Caco-2 (cell line): ENCODE data around the gene HSD11B2. TPM values are rescaled to one million over a fixed set of nuclear protein-coding genes. Genes with fewer than 3 reads are reported as not detected.
A peak's percentile ranks its signal among the peaks of the same experiment; 100 is the strongest.

Source experiments
- BruUV-seq: library from RNA; stranded (reverse); fragments of 400-500 nt; replicated peaks from 2 replicates; lab custom pipeline; 2021; lab: Mats Ljungman, UMichigan
- CTCF ChIA-PET: fragments of 300-600 bp; sonication (Branson Sonifier 250); formaldehyde crosslinking; loops from one replicate; lab custom pipeline; 2022; ENCODE audit warnings: antibody characterized with exemption; lab: Charles Lee
- POLR2A ChIA-PET: fragments of 300-600 bp; sonication (Branson Sonifier 250); formaldehyde crosslinking; loops from one replicate; lab custom pipeline; 2022; ENCODE audit warnings: antibody characterized with exemption; lab: Charles Lee
- DNase-seq, 2 experiments: peaks; one replicate each; pipeline versions ENCODE4 v3.0.0 to v3.0.0-alpha.2; 2020 to 2022
- H3K27me3 ChIP-seq: replicated peaks from 2 replicates; pipeline ENCODE4 v1.6.0; 2011; ENCODE audit warnings: low read length; ENCODE audit not compliant: control insufficient read depth, insufficient read depth
- H3K36me3 ChIP-seq: 2 replicates; pipeline ENCODE4 v1.5.1; 2011; ENCODE audit warnings: low read length; ENCODE audit not compliant: control insufficient read depth, insufficient read depth
- H3K4me1 ChIP-seq: fragments of 250-450 bp; sonication (Bioruptor Pico); 2 replicates; pipeline ENCODE4 v1.5.1; 2020; ENCODE audit warnings: mild to moderate bottlenecking
- H3K4me3 ChIP-seq: 2 replicates; pipeline ENCODE4 v1.5.1; 2011; ENCODE audit warnings: low read depth, mild to moderate bottlenecking, control low read depth, low read length
- H3K9me3 ChIP-seq: fragments of 250-450 bp; sonication (Bioruptor Pico); 2 replicates; pipeline ENCODE4 v1.5.1; 2020; ENCODE audit warnings: mild to moderate bottlenecking, moderate library complexity
- H3K27ac Mint-ChIP-seq: one replicate; pipeline ENCODE4 v1.8.0; 2022; ENCODE audit warnings: mixed read lengths; ENCODE audit not compliant: unreplicated experiment
- H3K27me3 Mint-ChIP-seq: one replicate; pipeline ENCODE4 v1.8.0; 2022; ENCODE audit warnings: mixed read lengths; ENCODE audit not compliant: insufficient read depth, unreplicated experiment
- H3K36me3 Mint-ChIP-seq: one replicate; pipeline ENCODE4 v1.8.0; 2022; ENCODE audit warnings: mild to moderate bottlenecking, mixed read lengths; ENCODE audit not compliant: insufficient read depth, unreplicated experiment
- H3K4me1 Mint-ChIP-seq: one replicate; pipeline ENCODE4 v1.8.0; 2022; ENCODE audit warnings: low read depth, mixed read lengths; ENCODE audit not compliant: unreplicated experiment
- H3K4me3 Mint-ChIP-seq: one replicate; pipeline ENCODE4 v1.8.0; 2022; ENCODE audit warnings: mild to moderate bottlenecking, moderate library complexity, mixed read lengths; ENCODE audit not compliant: unreplicated experiment
- H3K9me3 Mint-ChIP-seq: one replicate; pipeline ENCODE4 v1.8.0; 2022; ENCODE audit warnings: mixed read lengths; ENCODE audit not compliant: unreplicated experiment
- CTCF ChIP-seq, 2 experiments: fragments of 200-600 bp in 1 of 2; IDR thresholded peaks; 1 replicate in 1 of 2; 2 replicates in 1 of 2; pipeline versions ENCODE4 v1.5.1 to v1.8.0; 2011 to 2022; ENCODE audit warnings: antibody characterized with exemption in 1 of 2, control low read depth in 1 of 2, inconsistent platforms in 1 of 2, low read depth in 1 of 2, low read length in 1 of 2, mild to moderate bottlenecking in 1 of 2, moderate library complexity in 1 of 2; ENCODE audit not compliant: insufficient read depth in 1 of 2, severe bottlenecking in 1 of 2, unreplicated experiment in 1 of 2
- intact Hi-C: fragments of 100-400 bp; cut with micrococcal nuclease; formaldehyde crosslinking; loops from one replicate; pipeline ENCODE4 v1.10.0; 2022; ENCODE audit not compliant: unreplicated experiment
- total RNA-seq: library from RNA; stranded (reverse); gene quantifications from 2 replicates; pipeline ENCODE4 v1.2.3, GENCODE V29; 2022

HSD11B2 gene
- total RNA-seq, 1 experiment from 2014 or later = 11.3 TPM

GRCh38 chr16:67403976-67404555, 26.9 kb upstream of the HSD11B2 start:
- peaks cover 43% of the 10 kb centered on the region for H3K4me1 Mint-ChIP-seq
- H3K9me3 ChIP-seq = no peaks in the 10 kb centered on the region
- intact Hi-C loops = loop anchor here (1.0 kb wide), 1 partner anchor 27 kb away; the partner anchor contains the start of gene HSD11B2
- BruUV-seq = TSS peak; percentile 90
- peaks cover 10% of the 10 kb centered on the region for H3K36me3 Mint-ChIP-seq
- H3K27me3 Mint-ChIP-seq = no peaks in the 10 kb centered on the region
- peak overlapping the region; percentile 46 for H3K4me3 Mint-ChIP-seq
- ChIA-PET POLR2A (interaction anchor here (0.9 to 1.6 kb wide), 2 partner anchors 8 to 27 kb away, joined by 7 to 8 read pairs; partner anchors contain the start of gene HSD11B2), CTCF (interaction anchor here (0.9 kb wide), 1 partner anchor 8 kb away, joined by 4 read pairs; no protein-coding TSS in a partner anchor)
- H3K36me3 ChIP-seq = no peaks in the 10 kb centered on the region
- H3K27me3 ChIP-seq = no peaks in the 10 kb centered on the region
- H3K4me3 ChIP-seq = no peak overlapping the region
- peak overlapping the region; percentile 96 for H3K27ac Mint-ChIP-seq
- peaks cover 32% of the 10 kb centered on the region for H3K4me1 ChIP-seq
- no peak for TF ChIP-seq CTCF (IDR thresholded peaks at IDR 0.05; ENCODE audit: insufficient read depth in 1 of 2, low read depth in 1 of 2, low read length in 1 of 2, severe bottlenecking in 1 of 2, unreplicated experiment in 1 of 2)
- H3K9me3 Mint-ChIP-seq = no peaks in the 10 kb centered on the region
- no peak for DNase-seq

GRCh38 chr16:67404740-67405226, 26.1 kb upstream of the HSD11B2 start:
- peaks cover 32% of the 10 kb centered on the region for H3K4me1 ChIP-seq
- H3K4me3 ChIP-seq = no peak overlapping the region
- Mint-ChIP-seq H3K27ac (peak overlapping the region; percentile 96), H3K36me3 (peaks cover 10% of the 10 kb centered on the region), H3K9me3 (no peaks in the 10 kb centered on the region), H3K4me1 (peaks cover 43% of the 10 kb centered on the region), H3K4me3 (peak overlapping the region; percentile 46), H3K27me3 (no peaks in the 10 kb centered on the region)
- H3K36me3 ChIP-seq = no peaks in the 10 kb centered on the region
- CTCF ChIA-PET = interaction anchor here (0.7 to 2.1 kb wide), 3 partner anchors 9 to 26 kb away, joined by 4 to 6 read pairs (median 4); partner anchors contain the start of gene HSD11B2
- H3K9me3 ChIP-seq = no peaks in the 10 kb centered on the region
- BruUV-seq = no TSS peak
- intact Hi-C loops = loop anchor here (1.0 kb wide), 1 partner anchor 27 kb away; the partner anchor contains the start of gene HSD11B2
- TF ChIP-seq CTCF (IDR thresholded peaks at IDR 0.05; ENCODE audit: insufficient read depth in 1 of 2, low read depth in 1 of 2, low read length in 1 of 2, severe bottlenecking in 1 of 2, unreplicated experiment in 1 of 2) = peak in 1 of 2 experiments; percentile 33
- no peaks in the 10 kb centered on the region for H3K27me3 ChIP-seq
- DNase-seq = peak; percentile 98
- POLR2A ChIA-PET = interaction anchor here (0.6 to 1.6 kb wide), 7 partner anchors 9 to 681 kb away, joined by 3 to 8 read pairs (median 4); partner anchors contain the start of genes ATP6V0D1, E2F4, HSD11B2 and NFATC3

GRCh38 chr16:67405336-67405735, 25.6 kb upstream of the HSD11B2 start:
- POLR2A ChIA-PET = interaction anchor here (0.6 to 1.6 kb wide), 6 partner anchors 23 to 680 kb away, joined by 3 to 8 read pairs (median 4); partner anchors contain the start of genes ATP6V0D1, E2F4, HSD11B2 and NFATC3
- Mint-ChIP-seq H3K27me3 (no peaks in the 10 kb centered on the region), H3K4me1 (peaks cover 43% of the 10 kb centered on the region), H3K27ac (peak overlapping the region; percentile 96), H3K9me3 (no peaks in the 10 kb centered on the region), H3K36me3 (peaks cover 10% of the 10 kb centered on the region), H3K4me3 (peak overlapping the region; percentile 46)
- Histone ChIP-seq H3K9me3 (no peaks in the 10 kb centered on the region), H3K27me3 (no peaks in the 10 kb centered on the region), H3K4me1 (peaks cover 32% of the 10 kb centered on the region), H3K4me3 (no peak overlapping the region), H3K36me3 (no peaks in the 10 kb centered on the region)
- intact Hi-C loops = no loop called here
- no peak for DNase-seq
- TF ChIP-seq CTCF (IDR thresholded peaks at IDR 0.05; ENCODE audit: insufficient read depth in 1 of 2, low read depth in 1 of 2, low read length in 1 of 2, severe bottlenecking in 1 of 2, unreplicated experiment in 1 of 2) = no peak
- CTCF ChIA-PET = interaction anchor here (0.7 to 2.1 kb wide), 2 partner anchors 19 to 26 kb away, joined by 4 to 6 read pairs; partner anchors contain the start of gene HSD11B2
- TSS peak; percentile 100 for BruUV-seq
